ENCODE measurements around the gene DHRSX.

The DHRSX gene

DNA sequence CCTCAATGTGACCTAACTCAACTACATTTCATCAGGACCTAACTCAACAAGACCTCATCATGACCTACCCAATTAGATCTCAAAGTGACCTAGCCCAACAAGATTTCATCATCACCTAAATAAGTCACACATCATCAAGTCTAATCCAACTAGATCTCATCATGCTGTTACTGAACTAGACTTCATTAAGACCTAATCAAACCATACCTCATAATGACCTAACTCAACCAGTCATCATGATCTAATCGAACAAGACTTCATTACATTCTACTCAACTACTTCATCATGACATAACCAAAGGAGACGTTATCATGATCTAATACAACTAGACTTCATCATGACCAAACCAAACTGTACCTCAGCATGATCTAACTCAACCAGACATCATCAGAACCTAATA, 82.8 kb downstream of the DHRSX start:
- Histone ChIP-seq H3K4me1 (ENCODE audit: control insufficient read depth, insufficient read depth, low read length, poor library complexity, severe bottlenecking) (no peaks in the 10 kb centered on the region), H3K36me3 (ENCODE audit: control insufficient read depth, insufficient read depth, low read length) (no peaks in the 10 kb centered on the region), H3K27ac (ENCODE audit: insufficient read depth, low read length, poor library complexity, severe bottlenecking) (no peak overlapping the region), H3K4me3 (ENCODE audit: insufficient read depth, low read depth, low read length, poor library complexity, severe bottlenecking) (no peak overlapping the region), H3K9me3 (ENCODE audit: control insufficient read depth, low read length) (no peaks in the 10 kb centered on the region), H3K27me3 (replicated peaks; ENCODE audit: control insufficient read depth, insufficient read depth, low read length, poor library complexity, severe bottlenecking) (no peaks in the 10 kb centered on the region)
- no peak for DNase-seq

DNA sequence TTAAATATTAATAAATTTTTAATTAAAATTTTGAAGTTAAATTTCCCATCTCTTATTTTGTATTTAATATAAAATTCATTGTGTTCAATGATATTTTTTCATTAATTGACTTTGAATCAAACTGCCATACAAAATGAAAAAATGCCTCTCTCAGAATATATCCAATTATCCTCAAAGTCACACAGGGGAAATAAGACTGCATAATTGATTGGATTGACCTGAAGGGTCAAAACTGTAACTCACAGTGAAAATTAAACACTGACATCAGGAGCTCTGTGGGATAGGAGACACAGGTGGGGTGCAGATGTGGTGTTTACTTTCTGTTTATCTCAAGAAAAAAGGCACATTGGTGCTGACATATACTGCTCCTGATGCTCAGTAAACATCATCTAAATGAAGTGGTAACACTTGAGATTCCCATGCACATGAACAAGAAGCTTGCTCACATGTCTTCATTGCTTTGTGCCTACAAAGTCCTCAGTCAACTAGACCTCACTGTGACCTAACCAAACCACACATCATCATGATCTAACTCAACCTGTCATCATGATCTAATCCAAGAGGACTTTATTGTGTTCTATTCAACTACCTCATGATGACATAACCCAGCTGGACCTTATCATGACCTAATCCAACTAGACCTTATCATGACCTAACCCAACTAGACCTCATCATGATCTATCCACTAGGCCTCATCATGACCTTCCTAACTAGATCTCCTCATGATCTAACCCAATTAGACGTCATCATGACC, 83.7 kb downstream of the DHRSX start:
- no peaks in the 10 kb centered on the region for H3K9me3 ChIP-seq (ENCODE audit: control insufficient read depth, low read length)
- H3K4me3 ChIP-seq (ENCODE audit: insufficient read depth, low read depth, low read length, poor library complexity, severe bottlenecking): no peak overlapping the region
- no peaks in the 10 kb centered on the region for H3K36me3 ChIP-seq (ENCODE audit: control insufficient read depth, insufficient read depth, low read length)
- H3K27ac ChIP-seq (ENCODE audit: insufficient read depth, low read length, poor library complexity, severe bottlenecking): no peak overlapping the region
- no peak for DNase-seq
- no peaks in the 10 kb centered on the region for H3K27me3 ChIP-seq (replicated peaks; ENCODE audit: control insufficient read depth, insufficient read depth, low read length, poor library complexity, severe bottlenecking)
- no peaks in the 10 kb centered on the region for H3K4me1 ChIP-seq (ENCODE audit: control insufficient read depth, insufficient read depth, low read length, poor library complexity, severe bottlenecking)

DNA sequence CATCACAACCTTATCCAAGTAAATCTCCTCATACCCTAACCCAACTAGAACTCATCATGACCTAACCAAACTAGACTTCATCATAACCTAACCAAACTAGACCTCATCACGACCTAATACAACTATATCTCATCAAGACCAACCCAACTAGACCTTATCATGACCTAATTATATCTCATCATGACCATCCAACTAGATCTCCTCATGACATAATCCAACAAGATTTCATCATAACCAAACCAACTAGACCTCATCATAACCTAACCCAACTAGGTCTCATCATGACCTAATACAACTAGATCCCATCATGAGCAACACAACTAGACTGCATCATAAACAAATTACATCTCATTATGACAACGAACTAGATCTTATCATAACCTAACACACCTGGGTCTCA, 86.4 kb downstream of the DHRSX start:
- no peaks in the 10 kb centered on the region for H3K9me3 ChIP-seq (ENCODE audit: control insufficient read depth, low read length)
- H3K4me1 ChIP-seq (ENCODE audit: control insufficient read depth, insufficient read depth, low read length, poor library complexity, severe bottlenecking): no peaks in the 10 kb centered on the region
- no peak overlapping the region for H3K27ac ChIP-seq (ENCODE audit: insufficient read depth, low read length, poor library complexity, severe bottlenecking)
- no peaks in the 10 kb centered on the region for H3K36me3 ChIP-seq (ENCODE audit: control insufficient read depth, insufficient read depth, low read length)
- H3K27me3 ChIP-seq (replicated peaks; ENCODE audit: control insufficient read depth, insufficient read depth, low read length, poor library complexity, severe bottlenecking): no peaks in the 10 kb centered on the region
- DNase-seq: no peak
- H3K4me3 ChIP-seq (ENCODE audit: insufficient read depth, low read depth, low read length, poor library complexity, severe bottlenecking): no peak overlapping the region

GRCh38 chrX:2413969-2414368, 86.8 kb downstream of the DHRSX start:
- H3K4me3 ChIP-seq (ENCODE audit: insufficient read depth, low read depth, low read length, poor library complexity, severe bottlenecking): no peak overlapping the region
- no peaks in the 10 kb centered on the region for H3K27me3 ChIP-seq (replicated peaks; ENCODE audit: control insufficient read depth, insufficient read depth, low read length, poor library complexity, severe bottlenecking)
- no peaks in the 10 kb centered on the region for H3K36me3 ChIP-seq (ENCODE audit: control insufficient read depth, insufficient read depth, low read length)
- H3K27ac ChIP-seq (ENCODE audit: insufficient read depth, low read length, poor library complexity, severe bottlenecking): no peak overlapping the region
- no peaks in the 10 kb centered on the region for H3K9me3 ChIP-seq (ENCODE audit: control insufficient read depth, low read length)
- no peak for DNase-seq
- no peaks in the 10 kb centered on the region for H3K4me1 ChIP-seq (ENCODE audit: control insufficient read depth, insufficient read depth, low read length, poor library complexity, severe bottlenecking)

- Histone ChIP-seq H3K27ac (ENCODE audit: insufficient read depth, low read length, poor library complexity, severe bottlenecking) (no peak overlapping the region), H3K4me3 (ENCODE audit: insufficient read depth, low read depth, low read length, poor library complexity, severe bottlenecking) (no peak overlapping the region), H3K36me3 (ENCODE audit: control insufficient read depth, insufficient read depth, low read length) (peaks cover 5% of the 10 kb centered on the region), H3K27me3 (replicated peaks; ENCODE audit: control insufficient read depth, insufficient read depth, low read length, poor library complexity, severe bottlenecking) (no peaks in the 10 kb centered on the region), H3K9me3 (ENCODE audit: control insufficient read depth, low read length) (no peaks in the 10 kb centered on the region), H3K4me1 (ENCODE audit: control insufficient read depth, insufficient read depth, low read length, poor library complexity, severe bottlenecking) (no peaks in the 10 kb centered on the region)
- DNase-seq: no peak
Observed at GRCh38 chrX:2412131-2412530, 88.6 kb downstream of the DHRSX start.

DNA sequence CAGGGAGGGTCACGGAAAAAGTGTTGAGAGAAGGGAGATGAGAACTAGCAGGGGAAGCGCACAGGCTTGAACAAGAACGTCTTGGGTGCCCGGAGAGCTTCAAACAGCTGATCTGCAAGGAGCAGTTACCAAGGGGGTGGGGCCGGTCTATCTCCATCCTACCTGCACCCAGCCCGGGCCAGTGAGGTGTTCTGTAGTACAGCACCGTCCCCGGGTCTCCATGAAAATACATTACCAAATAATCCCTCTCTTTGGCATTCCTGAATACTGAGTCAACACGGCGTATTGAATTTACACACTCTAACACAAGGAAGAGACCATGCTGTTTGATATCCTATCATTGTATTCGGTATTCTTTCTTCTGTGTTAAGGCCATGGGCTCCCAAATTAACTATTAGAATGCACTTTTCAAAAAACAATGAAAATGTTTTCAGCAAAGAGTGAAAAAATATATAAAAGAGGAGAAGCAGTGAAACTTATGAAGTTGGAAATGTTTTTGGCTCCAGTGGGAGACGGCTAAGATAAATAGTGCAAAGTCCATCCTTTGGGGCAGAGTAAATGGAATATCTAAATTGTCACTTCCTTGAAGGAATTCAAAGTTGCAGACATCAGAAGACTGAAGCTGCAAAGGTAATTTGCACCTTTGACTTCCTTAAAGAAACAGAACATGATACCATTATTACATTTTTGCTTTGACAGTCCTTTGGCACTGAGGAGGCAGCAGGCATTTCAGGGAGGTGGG, 90.3 kb downstream of the DHRSX start:
- Histone ChIP-seq H3K27me3 (replicated peaks; ENCODE audit: control insufficient read depth, insufficient read depth, low read length, poor library complexity, severe bottlenecking) (no peaks in the 10 kb centered on the region), H3K4me3 (ENCODE audit: insufficient read depth, low read depth, low read length, poor library complexity, severe bottlenecking) (no peak overlapping the region), H3K36me3 (ENCODE audit: control insufficient read depth, insufficient read depth, low read length) (peaks cover 5% of the 10 kb centered on the region), H3K27ac (ENCODE audit: insufficient read depth, low read length, poor library complexity, severe bottlenecking) (no peak overlapping the region), H3K9me3 (ENCODE audit: control insufficient read depth, low read length) (no peaks in the 10 kb centered on the region), H3K4me1 (ENCODE audit: control insufficient read depth, insufficient read depth, low read length, poor library complexity, severe bottlenecking) (no peaks in the 10 kb centered on the region)
- DNase-seq: no peak

DNA sequence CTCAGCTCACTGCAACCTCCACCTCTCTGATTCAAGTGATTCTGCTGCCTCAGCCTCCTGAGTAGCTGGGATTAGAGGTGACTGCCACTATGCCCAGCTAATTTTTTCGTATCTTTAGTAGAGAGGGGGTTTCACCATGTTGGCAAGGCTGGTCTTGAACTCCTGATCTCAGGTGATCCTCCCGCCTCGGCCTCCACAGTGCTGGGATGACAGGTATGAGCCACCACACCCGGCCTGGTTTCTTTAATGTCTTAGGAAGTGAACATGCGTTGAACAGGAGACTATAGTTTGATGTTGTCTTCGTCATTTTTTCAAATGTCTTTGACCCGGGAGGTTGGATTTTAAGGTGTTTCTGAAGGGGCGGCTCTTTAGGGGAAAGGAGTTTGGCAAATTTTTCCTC, 91.0 kb downstream of the DHRSX start:
- Histone ChIP-seq H3K27ac (ENCODE audit: insufficient read depth, low read length, poor library complexity, severe bottlenecking) (no peak overlapping the region), H3K36me3 (ENCODE audit: control insufficient read depth, insufficient read depth, low read length) (peaks cover 5% of the 10 kb centered on the region), H3K4me3 (ENCODE audit: insufficient read depth, low read depth, low read length, poor library complexity, severe bottlenecking) (no peak overlapping the region), H3K4me1 (ENCODE audit: control insufficient read depth, insufficient read depth, low read length, poor library complexity, severe bottlenecking) (no peaks in the 10 kb centered on the region), H3K9me3 (ENCODE audit: control insufficient read depth, low read length) (no peaks in the 10 kb centered on the region), H3K27me3 (replicated peaks; ENCODE audit: control insufficient read depth, insufficient read depth, low read length, poor library complexity, severe bottlenecking) (no peaks in the 10 kb centered on the region)
- no peak for DNase-seq

GRCh38 chrX:2408856-2409255, 91.9 kb downstream of the DHRSX start:
- Histone ChIP-seq H3K4me3 (ENCODE audit: insufficient read depth, low read depth, low read length, poor library complexity, severe bottlenecking) (no peak overlapping the region), H3K27me3 (replicated peaks; ENCODE audit: control insufficient read depth, insufficient read depth, low read length, poor library complexity, severe bottlenecking) (no peaks in the 10 kb centered on the region), H3K4me1 (ENCODE audit: control insufficient read depth, insufficient read depth, low read length, poor library complexity, severe bottlenecking) (no peaks in the 10 kb centered on the region), H3K27ac (ENCODE audit: insufficient read depth, low read length, poor library complexity, severe bottlenecking) (no peak overlapping the region), H3K36me3 (ENCODE audit: control insufficient read depth, insufficient read depth, low read length) (peaks cover 5% of the 10 kb centered on the region), H3K9me3 (ENCODE audit: control insufficient read depth, low read length) (no peaks in the 10 kb centered on the region)
- DNase-seq: no peak

GRCh38 chrX:2406891-2407518, 93.8 kb downstream of the DHRSX start:
- DNase-seq: no peak
- H3K27ac ChIP-seq (ENCODE audit: insufficient read depth, low read length, poor library complexity, severe bottlenecking): no peak overlapping the region
- no peaks in the 10 kb centered on the region for H3K4me1 ChIP-seq (ENCODE audit: control insufficient read depth, insufficient read depth, low read length, poor library complexity, severe bottlenecking)
- H3K9me3 ChIP-seq (ENCODE audit: control insufficient read depth, low read length): no peaks in the 10 kb centered on the region
- H3K36me3 ChIP-seq (ENCODE audit: control insufficient read depth, insufficient read depth, low read length): peaks cover 8% of the 10 kb centered on the region
- no peak overlapping the region for H3K4me3 ChIP-seq (ENCODE audit: insufficient read depth, low read depth, low read length, poor library complexity, severe bottlenecking)
- no peaks in the 10 kb centered on the region for H3K27me3 ChIP-seq (replicated peaks; ENCODE audit: control insufficient read depth, insufficient read depth, low read length, poor library complexity, severe bottlenecking)

GRCh38 chrX:2404776-2405175, 96.0 kb downstream of the DHRSX start:
- Histone ChIP-seq H3K9me3 (ENCODE audit: control insufficient read depth, low read length) (no peaks in the 10 kb centered on the region), H3K4me3 (ENCODE audit: insufficient read depth, low read depth, low read length, poor library complexity, severe bottlenecking) (no peak overlapping the region), H3K36me3 (ENCODE audit: control insufficient read depth, insufficient read depth, low read length) (peaks cover 14% of the 10 kb centered on the region), H3K27ac (ENCODE audit: insufficient read depth, low read length, poor library complexity, severe bottlenecking) (no peak overlapping the region), H3K4me1 (ENCODE audit: control insufficient read depth, insufficient read depth, low read length, poor library complexity, severe bottlenecking) (no peaks in the 10 kb centered on the region), H3K27me3 (replicated peaks; ENCODE audit: control insufficient read depth, insufficient read depth, low read length, poor library complexity, severe bottlenecking) (no peaks in the 10 kb centered on the region)
- DNase-seq: no peak
